ENCODE results near the gene SH3BGRL3. TPM values are rescaled to one million over a fixed set of nuclear protein-coding genes. Genes with fewer than 3 reads are reported as not detected.
"Not testable (repeated sequence)": the region's sequence is repeated elsewhere in the genome, so short reads cannot be mapped to it uniquely, and the experiment has no call there.

Gene SH3BGRL3
- total RNA-seq, 2 experiments from 2014 or later = 662 to 665 TPM

DNA sequence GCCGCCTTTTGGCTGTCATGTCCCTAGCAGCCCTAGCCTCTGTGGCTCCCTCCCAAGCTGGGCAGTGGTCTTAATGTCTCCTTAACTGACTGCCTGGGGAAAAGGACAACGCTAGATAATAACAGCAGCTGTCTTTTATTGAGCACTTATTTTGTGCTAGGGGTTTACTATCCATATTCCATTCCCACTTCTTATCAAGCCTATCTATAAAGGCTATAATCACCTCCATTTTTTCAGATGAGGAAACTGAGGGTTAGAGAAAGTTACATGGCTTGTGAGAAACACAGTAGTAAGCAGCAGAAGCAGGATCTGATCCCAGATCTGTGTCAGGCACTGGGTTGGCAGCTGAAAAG lies 6.2 kb downstream of the SH3BGRL3 start:
- H3K4me3 Mint-ChIP-seq = no peak overlapping the region
- POLR2A ChIA-PET = interaction anchor here (0.6 to 19.9 kb wide), 12 partner anchors 8 to 186 kb away, joined by 3 to 1302 read pairs (median 9); partner anchors contain the start of genes CD52, DHDDS, HMGN2 and SH3BGRL3
- CTCF ChIA-PET = interaction anchor here (1.0 to 17.9 kb wide), 15 partner anchors 10 to 163 kb away, joined by 3 to 883 read pairs (median 19); partner anchors contain the start of genes CD52, CEP85, UBXN11 and ZNF593
- H3K27ac Mint-ChIP-seq = peak overlapping the region; percentile 98
- H3K27me3 Mint-ChIP-seq = no peaks in the 10 kb centered on the region
- DNase-seq = no peak
- peaks cover 45% of the 10 kb centered on the region for H3K36me3 Mint-ChIP-seq (ENCODE audit: low read depth)
- no peaks in the 10 kb centered on the region for H3K9me3 Mint-ChIP-seq
- H3K4me1 Mint-ChIP-seq = peaks cover 99% of the 10 kb centered on the region

DNA sequence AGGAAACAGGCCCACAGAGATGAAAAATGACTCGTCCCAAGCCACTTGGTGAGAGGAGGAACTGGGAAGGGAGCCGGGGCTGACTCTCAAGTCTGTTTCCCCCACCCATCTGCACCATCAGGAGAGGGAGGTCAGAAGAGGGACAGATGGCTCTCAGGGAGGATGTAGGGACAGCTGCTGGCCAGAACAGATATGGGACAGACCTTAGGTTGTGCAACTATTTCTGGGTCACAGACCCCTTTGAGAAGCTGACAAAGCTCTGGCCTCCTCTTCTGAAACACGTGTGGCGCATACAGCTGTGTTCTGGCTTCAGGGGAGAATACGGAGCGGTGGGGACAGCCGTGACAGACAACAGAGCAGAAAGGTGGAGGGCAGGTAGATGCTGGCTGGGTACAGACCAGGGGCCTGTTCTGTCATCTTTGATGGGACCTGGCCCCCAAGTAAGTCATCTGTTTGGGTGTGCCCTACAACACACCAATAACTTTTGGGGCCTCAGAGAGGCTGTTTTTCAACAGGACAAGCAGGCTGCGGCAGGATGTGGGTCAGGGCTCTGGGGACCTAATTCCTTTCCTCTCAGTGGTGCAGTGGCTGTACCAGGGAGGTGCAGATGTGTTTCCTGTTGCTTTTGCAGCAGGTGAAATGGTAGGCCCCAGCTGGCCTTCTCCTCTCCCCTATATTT lies 7.3 kb downstream of the SH3BGRL3 start:
- H3K9me3 Mint-ChIP-seq = no peaks in the 10 kb centered on the region
- peak overlapping the region; percentile 98 for H3K27ac Mint-ChIP-seq
- peaks cover 96% of the 10 kb centered on the region for H3K4me1 Mint-ChIP-seq
- H3K4me3 Mint-ChIP-seq = peak overlapping the region; percentile 54
- no peaks in the 10 kb centered on the region for H3K27me3 Mint-ChIP-seq
- CTCF ChIA-PET = interaction anchor here (0.6 to 17.9 kb wide), 14 partner anchors 8 to 129 kb away, joined by 3 to 883 read pairs (median 14); partner anchors contain the start of genes CD52, CEP85, SH3BGRL3 and UBXN11
- H3K36me3 Mint-ChIP-seq (ENCODE audit: low read depth) = peaks cover 33% of the 10 kb centered on the region
- POLR2A ChIA-PET = interaction anchor here (0.7 to 19.9 kb wide), 19 partner anchors 9 to 184 kb away, joined by 3 to 1302 read pairs (median 9); partner anchors contain the start of genes CD52, DHDDS, HMGN2 and SH3BGRL3
- DNase-seq = peak; percentile 91

- H3K4me1 Mint-ChIP-seq = peaks cover 90% of the 10 kb centered on the region
- POLR2A ChIA-PET = interaction anchor here (0.8 to 19.9 kb wide), 18 partner anchors 10 to 546 kb away, joined by 3 to 1302 read pairs (median 10); partner anchors contain the start of genes CD52, DHDDS, HMGN2 and SH3BGRL3
- no peaks in the 10 kb centered on the region for H3K9me3 Mint-ChIP-seq
- H3K36me3 Mint-ChIP-seq (ENCODE audit: low read depth) = peaks cover 27% of the 10 kb centered on the region
- H3K27ac Mint-ChIP-seq = peak overlapping the region; percentile 98
- peak; percentile 25 for DNase-seq
- peak overlapping the region; percentile 54 for H3K4me3 Mint-ChIP-seq
- no peaks in the 10 kb centered on the region for H3K27me3 Mint-ChIP-seq
- CTCF ChIA-PET = interaction anchor here (1.0 to 17.9 kb wide), 15 partner anchors 8 to 184 kb away, joined by 3 to 883 read pairs (median 12); partner anchors contain the start of genes CD52, CEP85, HMGN2 and SH3BGRL3
These were observed 7.9 kb downstream of the SH3BGRL3 start for GRCh38 chr1:26287811-26288210.

- CTCF ChIA-PET = interaction anchor here (0.6 to 17.9 kb wide), 20 partner anchors 9 to 183 kb away, joined by 3 to 883 read pairs (median 7); partner anchors contain the start of genes CD52, CEP85, HMGN2 and SH3BGRL3
- DNase-seq = peak; percentile 82
- POLR2A ChIA-PET = interaction anchor here (0.8 to 19.9 kb wide), 19 partner anchors 11 to 545 kb away, joined by 3 to 1302 read pairs (median 7); partner anchors contain the start of genes CD52, DHDDS, HMGN2 and SH3BGRL3
- Mint-ChIP-seq H3K36me3 (ENCODE audit: low read depth) (peaks cover 24% of the 10 kb centered on the region), H3K4me1 (peaks cover 86% of the 10 kb centered on the region), H3K9me3 (no peaks in the 10 kb centered on the region), H3K4me3 (peak overlapping the region; percentile 54), H3K27me3 (no peaks in the 10 kb centered on the region), H3K27ac (peak overlapping the region; percentile 98)
These were observed 8.5 kb downstream of the SH3BGRL3 start for GRCh38 chr1:26288311-26288941.

DNA sequence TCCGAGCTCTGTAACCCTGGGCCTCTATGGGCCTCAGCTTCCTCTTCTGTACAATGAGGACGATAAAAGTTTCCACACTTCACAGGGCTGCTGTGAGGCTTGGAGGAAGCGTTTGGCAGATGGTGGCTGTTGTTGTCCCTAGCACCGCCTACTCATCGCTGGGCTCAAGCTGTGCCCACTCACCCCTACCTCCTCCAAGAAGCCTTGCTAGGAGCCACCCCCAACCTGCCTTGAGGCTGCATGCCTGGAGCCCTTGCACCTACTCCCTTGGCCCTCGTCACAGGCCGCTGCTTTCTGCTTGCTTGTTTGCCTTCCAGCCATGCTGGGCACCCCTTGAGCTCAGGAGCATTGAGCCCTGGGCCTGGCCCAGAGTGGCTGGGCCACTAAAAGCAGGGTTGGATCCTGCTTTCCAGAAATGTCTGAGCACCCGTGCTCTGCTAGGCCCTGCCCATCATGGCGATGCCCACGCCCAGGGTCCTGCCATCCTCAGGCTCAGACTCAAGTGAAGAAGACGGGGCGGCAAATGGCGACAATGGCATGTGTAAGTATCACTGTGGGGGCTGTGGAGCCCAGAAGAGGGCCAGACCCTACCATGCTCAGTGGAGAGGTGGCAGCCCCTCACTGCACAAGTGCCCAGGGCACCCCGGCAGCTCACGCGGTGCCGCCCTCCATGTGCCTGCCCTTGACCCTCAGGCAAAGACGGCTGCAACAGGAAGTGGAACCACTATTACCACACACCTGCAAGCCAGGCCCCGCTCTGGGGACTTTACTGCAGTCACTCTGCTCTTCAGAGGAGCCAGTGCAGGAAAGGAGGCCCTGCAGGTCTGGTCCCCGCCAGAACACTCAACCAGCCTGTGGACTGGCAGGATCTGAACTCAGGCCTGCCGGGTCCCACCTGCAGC lies 9.5 kb downstream of the SH3BGRL3 start:
- no peaks in the 10 kb centered on the region for H3K27me3 Mint-ChIP-seq
- ChIA-PET POLR2A (interaction anchor here (0.8 to 19.9 kb wide), 15 partner anchors 12 to 408 kb away, joined by 3 to 1302 read pairs (median 13); partner anchors contain the start of genes CD52, HMGN2, SH3BGRL3 and UBXN11), CTCF (interaction anchor here (0.6 to 17.9 kb wide), 19 partner anchors 10 to 183 kb away, joined by 3 to 883 read pairs (median 7); partner anchors contain the start of genes CD52, CEP85, HMGN2 and SH3BGRL3)
- H3K4me3 Mint-ChIP-seq = peak overlapping the region; percentile 28
- no peaks in the 10 kb centered on the region for H3K9me3 Mint-ChIP-seq
- DNase-seq = peak; percentile 66
- H3K36me3 Mint-ChIP-seq (ENCODE audit: low read depth) = peaks cover 14% of the 10 kb centered on the region
- H3K27ac Mint-ChIP-seq = peak overlapping the region; percentile 98
- H3K4me1 Mint-ChIP-seq = peaks cover 76% of the 10 kb centered on the region

DNA sequence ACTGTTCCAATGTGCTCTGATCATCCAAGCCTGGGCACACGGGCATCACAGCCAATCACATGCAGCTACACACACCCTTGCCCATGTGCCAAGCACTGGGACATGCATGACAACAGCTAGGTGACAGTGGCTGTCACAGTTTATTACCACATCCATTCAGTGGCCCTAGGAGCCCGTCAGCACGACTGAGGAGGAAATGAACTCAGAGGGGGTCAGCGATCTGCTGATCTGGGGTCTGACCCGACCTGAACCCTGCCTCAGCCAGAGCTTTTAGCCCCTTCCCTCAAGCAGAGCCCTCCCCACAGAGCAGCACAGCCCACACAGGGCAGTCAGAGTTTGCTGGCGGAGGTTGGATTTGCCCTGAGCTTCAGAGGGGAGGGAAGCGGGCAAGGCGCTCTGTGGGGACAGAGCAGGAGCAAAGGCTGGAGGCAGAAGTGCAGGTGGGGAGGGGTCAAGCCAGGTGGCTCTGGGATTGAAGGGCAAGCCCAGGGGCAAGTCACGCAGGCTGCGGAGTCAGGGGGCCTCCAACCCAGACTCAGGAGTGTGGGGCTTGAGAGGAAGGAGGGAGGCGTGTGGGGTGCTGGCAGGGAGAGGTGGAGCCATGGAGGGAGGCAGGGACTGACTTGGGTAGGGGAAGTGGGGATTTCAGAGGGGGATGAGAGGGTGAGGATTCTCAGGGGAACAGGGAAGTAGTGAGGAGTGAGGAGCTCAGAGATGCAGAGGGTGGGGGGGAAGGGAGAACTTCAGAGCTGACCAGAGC lies 10.4 kb downstream of the SH3BGRL3 start:
- Mint-ChIP-seq H3K9me3 (no peaks in the 10 kb centered on the region), H3K4me1 (peaks cover 67% of the 10 kb centered on the region), H3K27me3 (no peaks in the 10 kb centered on the region), H3K27ac (peak overlapping the region; percentile 98), H3K36me3 (ENCODE audit: low read depth) (peaks cover 7% of the 10 kb centered on the region), H3K4me3 (no peak overlapping the region)
- POLR2A ChIA-PET = interaction anchor here (2.0 to 19.9 kb wide), 5 partner anchors 12 to 165 kb away, joined by 8 to 1302 read pairs (median 32); partner anchors contain the start of genes CD52, SH3BGRL3 and UBXN11
- CTCF ChIA-PET = interaction anchor here (0.9 to 17.9 kb wide), 6 partner anchors 11 to 126 kb away, joined by 3 to 883 read pairs (median 39); partner anchors contain the start of genes CD52, SH3BGRL3 and UBXN11
- peak; percentile 46 for DNase-seq

DNA sequence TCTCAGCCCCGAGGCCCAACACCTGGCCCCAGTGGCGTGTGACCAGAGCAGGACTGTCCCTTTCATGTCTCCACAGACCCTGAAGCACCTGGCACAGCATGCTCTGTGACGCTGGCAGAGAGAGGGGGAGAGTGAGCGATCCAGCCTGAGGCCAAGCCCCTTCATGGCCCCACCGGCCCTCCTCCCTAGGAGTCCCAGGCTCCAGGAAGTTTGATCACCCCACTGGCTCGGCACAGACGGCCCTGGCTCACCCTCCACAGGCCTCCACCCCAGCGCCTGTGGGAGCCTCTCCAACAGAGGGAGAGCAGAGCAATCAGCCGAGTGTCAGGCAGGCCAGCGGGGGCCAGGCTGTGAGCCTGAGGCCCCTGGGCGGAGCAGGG lies 11.0 kb downstream of the SH3BGRL3 start:
- H3K9me3 Mint-ChIP-seq = no peaks in the 10 kb centered on the region
- POLR2A ChIA-PET = interaction anchor here (2.0 to 19.9 kb wide), 4 partner anchors 13 to 166 kb away, joined by 8 to 1302 read pairs (median 84); partner anchors contain the start of genes CD52, SH3BGRL3 and UBXN11
- no peak overlapping the region for H3K4me3 Mint-ChIP-seq
- no peak for DNase-seq
- H3K36me3 Mint-ChIP-seq (ENCODE audit: low read depth) = peaks cover 5% of the 10 kb centered on the region
- no peaks in the 10 kb centered on the region for H3K27me3 Mint-ChIP-seq
- peak overlapping the region; percentile 98 for H3K27ac Mint-ChIP-seq
- peaks cover 61% of the 10 kb centered on the region for H3K4me1 Mint-ChIP-seq
- CTCF ChIA-PET = interaction anchor here (0.9 to 17.9 kb wide), 3 partner anchors 11 to 24 kb away, joined by 3 to 883 read pairs (median 83); partner anchors contain the start of genes CD52, SH3BGRL3 and UBXN11

GRCh38 chr1:26291433-26291832 lies 11.5 kb downstream of the SH3BGRL3 start:
- H3K4me3 Mint-ChIP-seq = no peak overlapping the region
- H3K27ac Mint-ChIP-seq = peak overlapping the region; percentile 98
- no peaks in the 10 kb centered on the region for H3K9me3 Mint-ChIP-seq
- H3K36me3 Mint-ChIP-seq (ENCODE audit: low read depth) = peaks cover 5% of the 10 kb centered on the region
- peaks cover 55% of the 10 kb centered on the region for H3K4me1 Mint-ChIP-seq
- ChIA-PET POLR2A (interaction anchor here (19.9 kb wide), 1 partner anchor 19 kb away, joined by 1302 read pairs; the partner anchor contains the start of genes CD52 and UBXN11), CTCF (interaction anchor here (0.5 to 1.5 kb wide), 2 partner anchors 29 to 144 kb away, joined by 3 to 4 read pairs; no protein-coding TSS in a partner anchor)
- DNase-seq = no peak
- H3K27me3 Mint-ChIP-seq = no peaks in the 10 kb centered on the region

DNA sequence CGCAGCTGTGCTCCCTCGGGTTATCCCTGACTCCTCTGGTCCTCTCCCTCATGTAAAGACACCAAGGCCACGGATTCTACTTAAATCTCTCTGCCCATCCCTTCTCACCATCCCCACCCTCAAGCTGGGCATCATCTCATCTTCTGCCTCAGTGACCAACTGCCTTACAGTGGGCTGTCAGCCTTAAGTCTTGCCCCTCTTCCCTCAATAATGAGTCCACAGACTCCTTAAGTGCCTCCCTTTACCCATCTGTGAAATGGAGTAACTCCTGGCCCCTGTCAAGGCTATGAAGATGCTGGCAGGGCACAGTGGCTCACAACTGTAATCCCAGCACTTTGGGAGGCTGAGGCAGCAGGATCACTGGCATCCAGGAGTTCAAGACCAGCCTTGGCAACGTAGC lies 12.1 kb downstream of the SH3BGRL3 start:
- Mint-ChIP-seq H3K4me3 (no peak overlapping the region), H3K4me1 (peaks cover 50% of the 10 kb centered on the region), H3K9me3 (no peaks in the 10 kb centered on the region), H3K36me3 (ENCODE audit: low read depth) (peaks cover 5% of the 10 kb centered on the region), H3K27ac (peak overlapping the region; percentile 98), H3K27me3 (no peaks in the 10 kb centered on the region)
- DNase-seq = no peak
- ChIA-PET CTCF (interaction anchor here (1.4 to 1.5 kb wide), 2 partner anchors 16 to 28 kb away, joined by 4 to 6 read pairs; no protein-coding TSS in a partner anchor), POLR2A (interaction anchor here (19.9 kb wide), 1 partner anchor 18 kb away, joined by 1302 read pairs; the partner anchor contains the start of genes CD52 and UBXN11)

GRCh38 chr1:26292735-26293134 lies 12.8 kb downstream of the SH3BGRL3 start:
- CTCF ChIA-PET = interaction anchor here (1.4 to 1.5 kb wide), 2 partner anchors 15 to 28 kb away, joined by 4 to 6 read pairs; no protein-coding TSS in a partner anchor
- not testable (repeated sequence) for DNase-seq; H3K27me3 Mint-ChIP-seq; H3K4me3 Mint-ChIP-seq; H3K27ac Mint-ChIP-seq; H3K9me3 Mint-ChIP-seq; H3K36me3 Mint-ChIP-seq (ENCODE audit: low read depth)
- POLR2A ChIA-PET = interaction anchor here (19.9 kb wide), 1 partner anchor 17 kb away, joined by 1302 read pairs; the partner anchor contains the start of genes CD52 and UBXN11
- H3K4me1 Mint-ChIP-seq = peaks cover 42% of the 10 kb centered on the region

Measured in activated CD4-positive, alpha-beta memory T cell treated with anti-CD3 and anti-CD28 coated beads, Interleukin-2, amount 10 ng/mL, durations not matched to agents 7 days and 5 days (primary cell).